Fibroblast of pulmonary artery (primary cell): Measurements from ENCODE around the gene UGT3A2.

ENCODE experiments used
- DNase-seq: peaks from one replicate; pipeline ENCODE4 v3.0.0-alpha.2; 2010; ENCODE audit warnings: low read depth
- H3K4me3 ChIP-seq: replicated peaks from 2 replicates; pipeline ENCODE4 v1.5.1; 2011; ENCODE audit warnings: low read depth, mild to moderate bottlenecking, control low read depth, low read length, moderate library complexity
- TF ChIP-seq, protein P1 (sequence below): IDR thresholded peaks from 2 replicates; pipeline ENCODE4 v1.5.1; 2011; ENCODE audit warnings: mild to moderate bottlenecking, control low read depth, low read length, inconsistent platforms; ENCODE audit errors: missing control alignments

Gene UGT3A2

DNA sequence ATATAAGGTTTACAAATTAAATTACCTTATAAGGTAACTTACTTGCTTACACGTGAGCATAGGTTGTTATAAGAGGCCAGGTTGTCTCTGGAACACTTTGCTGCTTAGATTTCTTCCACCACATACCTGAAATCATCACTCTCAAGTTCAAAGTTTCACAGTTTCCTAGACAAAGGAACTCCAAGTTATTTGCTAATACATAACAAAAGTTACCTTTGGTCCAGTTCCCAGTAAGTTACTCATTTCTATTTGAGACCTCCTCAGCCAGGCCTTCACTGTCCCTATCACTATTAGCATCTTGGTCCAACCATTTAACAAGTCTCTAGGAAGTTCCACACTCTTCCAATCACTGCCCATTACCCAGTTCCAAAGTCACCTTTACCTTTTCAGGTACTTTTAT is 57.0 kb downstream of the UGT3A2 start:
- no peak overlapping the region for H3K4me3 ChIP-seq
- TF ChIP-seq, protein P1, sequence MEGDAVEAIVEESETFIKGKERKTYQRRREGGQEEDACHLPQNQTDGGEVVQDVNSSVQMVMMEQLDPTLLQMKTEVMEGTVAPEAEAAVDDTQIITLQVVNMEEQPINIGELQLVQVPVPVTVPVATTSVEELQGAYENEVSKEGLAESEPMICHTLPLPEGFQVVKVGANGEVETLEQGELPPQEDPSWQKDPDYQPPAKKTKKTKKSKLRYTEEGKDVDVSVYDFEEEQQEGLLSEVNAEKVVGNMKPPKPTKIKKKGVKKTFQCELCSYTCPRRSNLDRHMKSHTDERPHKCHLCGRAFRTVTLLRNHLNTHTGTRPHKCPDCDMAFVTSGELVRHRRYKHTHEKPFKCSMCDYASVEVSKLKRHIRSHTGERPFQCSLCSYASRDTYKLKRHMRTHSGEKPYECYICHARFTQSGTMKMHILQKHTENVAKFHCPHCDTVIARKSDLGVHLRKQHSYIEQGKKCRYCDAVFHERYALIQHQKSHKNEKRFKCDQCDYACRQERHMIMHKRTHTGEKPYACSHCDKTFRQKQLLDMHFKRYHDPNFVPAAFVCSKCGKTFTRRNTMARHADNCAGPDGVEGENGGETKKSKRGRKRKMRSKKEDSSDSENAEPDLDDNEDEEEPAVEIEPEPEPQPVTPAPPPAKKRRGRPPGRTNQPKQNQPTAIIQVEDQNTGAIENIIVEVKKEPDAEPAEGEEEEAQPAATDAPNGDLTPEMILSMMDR = no peak
- no peak for DNase-seq

DNA sequence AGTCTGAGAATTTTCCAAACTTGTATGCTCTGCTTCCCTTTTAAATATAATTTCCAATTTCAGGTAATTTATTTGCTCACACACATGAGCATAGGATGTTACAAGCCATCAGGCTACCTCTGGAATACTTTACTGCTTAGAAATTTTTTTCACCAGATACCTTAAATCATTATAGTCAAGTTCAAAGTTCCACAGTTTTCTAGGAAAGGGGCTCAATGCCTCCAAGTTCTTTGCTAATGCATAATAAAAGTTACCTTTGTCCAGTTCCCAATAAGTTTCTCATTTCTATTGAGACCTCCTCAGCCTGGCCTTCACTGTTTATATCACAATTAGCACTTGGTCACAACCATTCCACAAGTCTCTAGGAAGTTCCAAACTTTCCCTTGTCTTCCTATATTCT is 59.3 kb downstream of the UGT3A2 start:
- no peak overlapping the region for H3K4me3 ChIP-seq
- DNase-seq = no peak
- TF ChIP-seq, protein P1 = no peak

DNA sequence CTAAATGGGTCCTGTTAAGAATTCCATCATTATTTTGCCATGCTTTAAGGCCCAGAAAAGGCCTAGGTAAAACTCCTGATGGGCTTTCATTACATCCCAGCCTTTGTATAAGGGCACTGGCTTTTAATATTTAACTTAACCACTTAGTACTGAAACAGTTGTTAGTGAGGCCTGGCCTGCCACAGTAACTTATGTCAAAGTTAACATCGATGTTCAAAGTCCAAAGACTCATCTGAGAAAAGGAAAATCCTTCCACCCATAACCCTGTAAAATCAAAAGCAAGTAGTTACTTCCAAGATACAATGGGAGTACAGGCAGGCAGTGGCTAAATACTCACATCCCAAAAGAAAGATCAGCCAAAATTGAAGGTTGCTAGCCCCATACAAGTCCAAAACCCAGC is 60.5 kb downstream of the UGT3A2 start:
- TF ChIP-seq, protein P1 = no peak
- no peak overlapping the region for H3K4me3 ChIP-seq
- DNase-seq = no peak

DNA sequence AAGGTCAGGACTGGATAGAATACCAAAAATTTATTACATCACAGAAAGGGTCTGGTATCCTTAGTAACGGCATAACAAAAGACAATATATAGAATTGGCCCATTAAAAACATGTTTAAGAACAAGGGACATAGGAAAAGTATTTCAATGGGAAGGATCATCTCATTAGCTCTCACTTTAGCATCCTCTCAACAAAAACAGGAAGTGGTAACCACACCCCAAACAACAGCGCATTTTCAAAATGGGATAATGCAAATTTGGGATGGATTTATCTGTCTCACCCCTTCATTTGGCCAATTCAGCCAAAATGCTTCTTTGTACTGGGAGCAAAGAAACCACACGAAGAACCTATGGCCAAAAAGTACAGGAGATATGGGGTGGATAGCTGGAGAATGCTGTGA is 65.7 kb downstream of the UGT3A2 start:
- TF ChIP-seq, protein P1 = no peak
- no peak overlapping the region for H3K4me3 ChIP-seq
- DNase-seq = no peak

DNA sequence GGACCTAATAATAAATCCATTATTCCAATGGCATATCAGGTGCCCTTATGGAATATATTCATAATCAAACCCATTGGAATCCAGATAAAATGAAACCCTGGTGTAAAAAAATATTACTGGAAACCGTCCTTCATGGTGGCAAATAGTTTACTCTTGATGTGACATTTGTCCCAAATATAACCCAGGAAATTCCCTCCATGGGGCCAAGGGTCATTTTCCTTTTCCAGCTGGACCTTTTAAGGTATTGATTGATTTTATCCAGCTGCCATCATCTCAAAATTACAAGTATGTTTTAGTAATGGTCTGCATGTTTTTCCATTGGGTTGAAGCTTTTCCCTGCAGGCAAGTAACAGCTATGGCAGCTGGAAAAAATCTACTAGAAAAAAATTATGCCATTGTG is 67.1 kb downstream of the UGT3A2 start:
- TF ChIP-seq, protein P1 = no peak
- no peak overlapping the region for H3K4me3 ChIP-seq
- no peak for DNase-seq

DNA sequence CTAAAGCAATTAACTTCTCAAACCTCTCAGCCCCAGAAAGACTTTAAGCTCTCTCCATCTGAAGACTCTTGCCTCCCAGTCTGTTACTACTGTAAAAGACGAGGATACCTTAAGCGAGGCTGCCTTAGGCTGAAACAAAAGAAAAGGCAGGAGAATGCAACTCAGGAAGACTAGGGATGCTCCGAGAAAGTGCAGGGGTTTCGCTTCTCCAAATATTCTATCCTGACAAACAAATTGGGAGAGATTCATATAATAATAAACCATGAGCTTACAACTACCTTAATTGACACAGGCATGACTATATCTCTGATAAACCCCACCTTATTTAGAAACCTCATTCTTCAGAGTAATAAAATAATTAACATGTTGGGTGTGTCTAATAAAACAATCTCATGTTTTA is 70.6 kb downstream of the UGT3A2 start:
- TF ChIP-seq, protein P1 = no peak
- no peak for DNase-seq
- H3K4me3 ChIP-seq = no peak overlapping the region

DNA sequence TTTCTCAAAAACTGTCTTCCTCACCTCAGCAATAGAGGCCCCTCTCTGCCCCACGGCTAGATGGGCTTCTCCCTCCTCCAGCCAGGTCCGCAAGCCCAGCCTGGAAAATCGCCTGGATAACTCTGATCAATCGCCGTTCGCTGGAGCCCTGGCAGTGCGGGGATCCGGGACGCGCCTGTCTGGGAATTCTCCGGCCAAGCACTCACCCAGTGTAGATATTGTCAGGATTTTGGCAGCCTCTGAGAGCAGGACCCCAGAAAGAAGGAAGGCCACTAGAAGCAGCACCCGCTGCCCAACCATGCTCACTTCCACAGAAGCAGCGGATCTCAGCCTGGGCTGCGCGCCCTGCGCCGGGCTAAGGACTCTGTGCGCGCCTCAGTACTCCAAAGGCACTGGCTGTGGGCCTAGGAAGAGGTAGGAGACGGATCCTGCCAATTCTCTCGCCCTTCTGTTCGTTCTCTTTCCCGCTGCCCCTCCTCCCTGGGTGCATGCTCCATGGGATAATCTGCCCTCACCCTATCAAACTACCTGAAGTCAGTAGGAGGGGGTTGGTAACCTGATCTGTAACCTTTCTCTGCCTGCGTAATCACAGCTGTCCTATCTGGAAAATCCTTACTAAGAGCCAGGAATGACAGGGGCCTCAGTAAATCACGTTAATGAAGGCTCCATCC is 75.6 kb downstream of the UGT3A2 start, which contains the start of gene UGT3A1:
TSS of gene UGT3A1 (minus strand) at position 450 of the 671 bp plus-strand sequence. CDS start at position 300, 150 bp downstream.
- TF ChIP-seq, protein P1 = no peak
- no peak within 1 kb of the TSS for H3K4me3 ChIP-seq
- no peak for DNase-seq
